Transverse colon (tissue), 3 donors: ENCODE results near the gene OR2D2.

Experiments
- EP300 ChIP-seq: sonication (generic); formaldehyde crosslinking; IDR thresholded peaks from one replicate; pipeline ENCODE4 v1.6.1; 2017; ENCODE audit warnings: antibody characterized with exemption, low read depth
- POLR2A ChIP-seq: fragments of 450-650 bp; IDR thresholded peaks from one replicate; pipeline ENCODE4 v1.6.1; 2016; ENCODE audit warnings: antibody characterized with exemption, mild to moderate bottlenecking, moderate library complexity
- TF ChIP-seq, protein P1 (sequence below), 5 experiments: fragments of 200-600 bp in 3 of 5; fragments of 450-650 bp in 2 of 5; sonication (generic) in 3 of 5; IDR thresholded peaks; 1 replicate in 2 of 5; 2 replicates in 3 of 5; pipeline ENCODE4 v1.5.1; 2016 to 2017; ENCODE audit warnings: antibody characterized with exemption in 5 of 5, inconsistent platforms in 3 of 5, mild to moderate bottlenecking in 2 of 5, moderate library complexity in 1 of 5

DNA sequence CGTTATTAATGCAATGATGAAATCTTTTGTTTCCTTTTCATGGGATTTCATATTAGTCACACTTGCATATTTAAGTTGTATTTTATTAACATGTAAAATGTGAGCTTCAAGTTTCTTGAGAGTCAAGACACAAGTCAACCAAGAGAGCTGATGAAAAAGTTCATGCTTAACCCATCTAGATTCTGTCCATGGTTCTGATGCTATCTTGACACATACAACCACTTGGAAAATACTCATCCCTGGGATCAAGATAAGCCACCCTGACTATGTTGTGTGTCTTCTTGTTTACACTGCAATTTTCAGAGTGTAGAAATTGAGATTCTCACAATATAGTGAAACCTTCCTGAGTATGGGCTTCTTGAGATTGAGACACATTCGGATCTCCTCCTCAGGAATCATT, 16.5 kb downstream of the OR2D2 start:
- TF ChIP-seq, protein P1, sequence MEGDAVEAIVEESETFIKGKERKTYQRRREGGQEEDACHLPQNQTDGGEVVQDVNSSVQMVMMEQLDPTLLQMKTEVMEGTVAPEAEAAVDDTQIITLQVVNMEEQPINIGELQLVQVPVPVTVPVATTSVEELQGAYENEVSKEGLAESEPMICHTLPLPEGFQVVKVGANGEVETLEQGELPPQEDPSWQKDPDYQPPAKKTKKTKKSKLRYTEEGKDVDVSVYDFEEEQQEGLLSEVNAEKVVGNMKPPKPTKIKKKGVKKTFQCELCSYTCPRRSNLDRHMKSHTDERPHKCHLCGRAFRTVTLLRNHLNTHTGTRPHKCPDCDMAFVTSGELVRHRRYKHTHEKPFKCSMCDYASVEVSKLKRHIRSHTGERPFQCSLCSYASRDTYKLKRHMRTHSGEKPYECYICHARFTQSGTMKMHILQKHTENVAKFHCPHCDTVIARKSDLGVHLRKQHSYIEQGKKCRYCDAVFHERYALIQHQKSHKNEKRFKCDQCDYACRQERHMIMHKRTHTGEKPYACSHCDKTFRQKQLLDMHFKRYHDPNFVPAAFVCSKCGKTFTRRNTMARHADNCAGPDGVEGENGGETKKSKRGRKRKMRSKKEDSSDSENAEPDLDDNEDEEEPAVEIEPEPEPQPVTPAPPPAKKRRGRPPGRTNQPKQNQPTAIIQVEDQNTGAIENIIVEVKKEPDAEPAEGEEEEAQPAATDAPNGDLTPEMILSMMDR (IDR thresholded peaks at IDR 0.05), result no peak
- no peak for TF ChIP-seq EP300
- no peak for TF ChIP-seq POLR2A
